Dendritic cell treated with granulocyte-macrophage colony-stimulating factor and Interleukin-4, amounts not matched to agents 40 ng/mL and 50 ng/mL, for 4 days (primary cell): ENCODE results near the gene GLS2.
"Not testable (repeated sequence)": the region's sequence is repeated elsewhere in the genome, so short reads cannot be mapped to it uniquely, and the experiment has no call there.

ENCODE experiments used
- H3K27ac Mint-ChIP-seq: one replicate; pipeline ENCODE4 v1.8.0; 2022; ENCODE audit warnings: mild to moderate bottlenecking, mixed read lengths
- H3K27me3 Mint-ChIP-seq: one replicate; pipeline ENCODE4 v1.8.0; 2022; ENCODE audit warnings: mild to moderate bottlenecking, mixed read lengths
- H3K36me3 Mint-ChIP-seq: one replicate; pipeline ENCODE4 v1.8.0; 2022; ENCODE audit warnings: low read depth, mixed read lengths
- H3K4me1 Mint-ChIP-seq: one replicate; pipeline ENCODE4 v1.8.0; 2022; ENCODE audit warnings: low read depth, mixed read lengths
- H3K4me3 Mint-ChIP-seq: one replicate; pipeline ENCODE4 v1.8.0; 2022; ENCODE audit warnings: mild to moderate bottlenecking, moderate library complexity, mixed read lengths
- H3K9me3 Mint-ChIP-seq: one replicate; pipeline ENCODE4 v1.8.0; 2022; ENCODE audit warnings: mixed read lengths
- intact Hi-C: fragments of 100-400 bp; cut with micrococcal nuclease; formaldehyde crosslinking; loops from one replicate; pipeline ENCODE4 v1.15.0; 2022

The GLS2 gene

DNA sequence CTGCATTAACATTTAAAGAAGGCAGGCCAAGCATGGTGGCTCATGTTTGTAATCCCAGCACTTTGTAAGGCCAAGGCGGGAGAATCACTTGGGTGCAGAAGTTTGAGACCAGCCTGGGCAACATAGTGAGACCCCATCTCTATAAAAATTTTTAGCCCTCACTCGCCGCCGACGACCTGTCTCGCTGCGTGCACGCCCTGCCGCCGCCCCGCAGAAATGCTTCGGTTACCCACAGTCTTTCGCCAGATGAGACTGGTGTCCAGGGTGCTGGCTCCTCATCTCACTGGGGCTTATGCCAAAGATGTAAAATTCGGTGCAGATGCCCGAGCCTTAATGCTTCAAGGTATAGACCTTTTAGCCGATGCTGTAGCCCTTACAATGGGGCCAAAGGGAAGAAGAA, 22.8 kb upstream of the GLS2 start:
- Mint-ChIP-seq H3K4me1 (peaks cover 5% of the 10 kb centered on the region), H3K36me3 (no peaks in the 10 kb centered on the region), H3K4me3 (no peak overlapping the region), H3K27ac (no peak overlapping the region), H3K9me3 (no peaks in the 10 kb centered on the region), H3K27me3 (peaks cover 7% of the 10 kb centered on the region)
- intact Hi-C loops, result no loop called here

DNA sequence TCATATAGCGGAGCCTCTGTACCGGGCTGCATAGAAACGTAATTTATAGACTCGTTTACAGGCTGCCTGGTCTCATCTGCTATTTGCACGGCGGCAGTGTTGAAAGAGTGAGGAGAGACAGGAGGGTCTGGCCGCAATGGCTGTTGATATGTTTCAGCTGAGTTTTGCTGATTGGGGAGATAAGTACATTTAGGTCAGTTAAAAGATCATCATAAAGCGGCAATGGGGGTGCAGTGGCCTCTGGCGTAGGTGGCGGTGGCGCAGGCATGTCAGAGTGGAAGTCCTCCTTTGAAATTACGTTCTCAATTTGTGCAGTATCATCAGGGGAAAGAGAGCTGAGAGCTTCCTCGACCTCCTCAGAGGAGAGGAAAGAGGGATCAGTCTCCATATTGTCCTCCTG, 11.9 kb upstream of the GLS2 start:
- H3K27ac Mint-ChIP-seq, H3K4me3 Mint-ChIP-seq, H3K36me3 Mint-ChIP-seq, intact Hi-C loops, H3K9me3 Mint-ChIP-seq, H3K4me1 Mint-ChIP-seq: not testable (repeated sequence)
- peaks cover 33% of the 10 kb centered on the region for H3K27me3 Mint-ChIP-seq

DNA sequence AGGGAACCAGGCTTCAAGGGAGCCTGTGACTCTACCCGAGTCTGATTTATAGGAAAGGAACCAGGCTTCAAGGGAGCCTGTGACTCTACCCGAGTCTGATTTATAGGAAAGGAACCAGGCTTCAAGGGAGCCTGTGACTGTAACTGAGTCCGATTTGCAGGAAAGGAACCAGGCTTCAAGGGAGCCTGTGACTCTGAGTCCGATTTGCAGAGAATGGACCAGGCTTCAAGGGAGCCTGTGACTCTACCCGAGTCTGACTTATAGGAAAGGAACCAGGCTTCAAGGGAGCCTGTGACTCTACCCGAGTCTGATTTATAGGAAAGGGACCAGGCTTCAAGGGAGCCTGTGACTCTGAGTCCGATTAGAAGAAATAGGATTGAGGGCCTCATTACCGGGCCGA, 11.5 kb upstream of the GLS2 start:
- intact Hi-C loops, H3K36me3 Mint-ChIP-seq, H3K4me1 Mint-ChIP-seq, H3K9me3 Mint-ChIP-seq, H3K27ac Mint-ChIP-seq, H3K4me3 Mint-ChIP-seq: not testable (repeated sequence)
- H3K27me3 Mint-ChIP-seq, result peaks cover 33% of the 10 kb centered on the region

DNA sequence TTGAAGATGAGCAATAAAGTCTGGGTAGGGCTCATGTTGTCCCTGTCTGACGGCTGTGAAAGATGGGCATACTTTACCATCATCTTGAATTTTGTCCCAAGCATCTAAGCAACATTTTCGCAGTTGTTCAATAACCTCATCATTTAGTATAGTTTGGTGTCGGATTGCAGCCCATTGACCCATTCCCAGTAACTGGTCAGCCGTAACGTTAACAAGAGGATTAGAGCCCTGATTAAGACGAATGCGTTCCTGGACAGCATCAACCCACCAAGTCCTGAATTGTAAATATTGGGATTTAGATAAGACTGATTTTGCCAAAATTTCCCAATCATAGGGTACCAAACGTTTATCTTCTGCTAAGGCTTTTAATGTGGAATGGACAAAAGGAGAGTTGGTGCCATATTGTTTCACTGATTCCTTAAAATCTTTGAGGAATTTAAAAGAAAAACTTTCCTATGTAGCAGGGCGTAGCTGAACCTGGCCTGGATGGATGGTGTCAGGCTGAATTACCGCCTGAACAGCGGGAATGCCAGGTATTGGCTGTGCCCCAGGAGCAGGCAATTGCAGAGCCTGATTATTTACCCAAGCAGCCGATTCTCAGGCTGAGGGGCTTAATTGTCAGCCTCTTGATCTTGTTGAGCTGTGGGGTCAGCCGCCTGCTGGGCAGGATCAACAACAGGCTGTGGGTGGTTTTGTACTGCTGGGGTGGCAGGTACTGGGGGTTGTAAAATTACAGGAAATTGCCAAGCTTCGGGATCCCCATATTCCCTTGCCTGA, 10.4 kb upstream of the GLS2 start:
- H3K4me3 Mint-ChIP-seq, H3K36me3 Mint-ChIP-seq, H3K9me3 Mint-ChIP-seq, H3K4me1 Mint-ChIP-seq, intact Hi-C loops, H3K27ac Mint-ChIP-seq: not testable (repeated sequence)
- H3K27me3 Mint-ChIP-seq, result peaks cover 33% of the 10 kb centered on the region

DNA sequence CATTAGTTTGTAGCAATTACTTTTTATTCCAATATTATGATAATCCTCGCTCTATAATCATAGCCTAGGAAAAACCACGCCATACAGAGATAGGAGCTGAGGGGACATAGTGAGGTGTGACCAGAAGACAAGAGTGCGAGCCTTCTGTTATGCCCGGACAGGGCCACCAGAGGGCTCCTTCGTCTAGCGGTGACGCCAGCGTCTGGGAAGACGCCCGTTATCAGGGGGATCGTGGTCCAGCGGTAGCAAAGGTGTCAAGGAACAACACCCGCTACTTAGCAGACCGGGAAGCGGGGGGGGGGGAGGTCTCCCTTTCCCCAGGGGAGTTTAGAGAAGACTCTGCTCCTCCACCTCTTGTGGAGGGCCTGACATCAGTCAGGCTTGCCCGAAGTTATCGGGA, 8.7 kb upstream of the GLS2 start:
- intact Hi-C loops, H3K9me3 Mint-ChIP-seq, H3K36me3 Mint-ChIP-seq, H3K4me1 Mint-ChIP-seq, H3K27ac Mint-ChIP-seq: not testable (repeated sequence)
- Mint-ChIP-seq H3K27me3 (peaks cover 38% of the 10 kb centered on the region), H3K4me3 (peak overlapping the region; percentile 26)

DNA sequence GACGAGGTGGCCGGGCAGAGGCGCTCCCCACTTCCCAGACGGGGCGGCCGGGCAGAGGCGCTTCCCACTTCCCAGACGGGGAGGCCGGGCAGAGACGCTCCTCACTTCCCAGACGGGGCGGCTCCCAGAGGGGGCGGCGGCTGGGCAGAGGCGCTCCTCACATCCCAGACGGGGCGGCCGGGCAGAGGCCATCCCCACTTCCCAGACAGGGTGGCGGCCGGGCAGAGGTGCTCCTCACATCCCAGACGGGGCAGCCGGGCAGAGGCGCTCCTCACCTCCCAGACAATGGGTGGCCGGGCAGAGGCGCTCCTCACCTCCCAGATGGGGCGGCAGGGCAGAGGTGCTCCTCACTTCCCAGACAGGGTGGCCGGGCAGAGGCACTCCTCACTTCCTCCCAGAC, 6.5 kb upstream of the GLS2 start:
- H3K4me3 Mint-ChIP-seq, H3K27ac Mint-ChIP-seq, H3K36me3 Mint-ChIP-seq, H3K4me1 Mint-ChIP-seq, H3K9me3 Mint-ChIP-seq, intact Hi-C loops: not testable (repeated sequence)
- peaks cover 46% of the 10 kb centered on the region for H3K27me3 Mint-ChIP-seq

DNA sequence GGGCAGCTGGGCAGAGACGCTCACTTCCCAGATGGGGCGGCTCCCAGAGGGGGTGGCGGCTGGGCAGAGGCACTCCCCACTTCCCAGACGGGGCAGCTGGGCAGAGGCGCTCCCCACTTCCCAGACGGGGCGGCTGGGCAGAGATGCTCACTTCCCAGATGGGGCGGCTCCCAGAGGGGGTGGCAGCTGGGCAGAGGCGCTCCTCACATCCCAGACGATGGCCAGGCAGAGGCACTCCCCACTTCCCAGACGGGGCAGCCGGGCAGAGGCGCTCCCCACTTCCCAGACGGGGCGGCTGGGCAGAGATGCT, 6.1 kb upstream of the GLS2 start:
- H3K27ac Mint-ChIP-seq, H3K4me3 Mint-ChIP-seq, H3K36me3 Mint-ChIP-seq, intact Hi-C loops, H3K4me1 Mint-ChIP-seq, H3K9me3 Mint-ChIP-seq: not testable (repeated sequence)
- peaks cover 50% of the 10 kb centered on the region for H3K27me3 Mint-ChIP-seq

DNA sequence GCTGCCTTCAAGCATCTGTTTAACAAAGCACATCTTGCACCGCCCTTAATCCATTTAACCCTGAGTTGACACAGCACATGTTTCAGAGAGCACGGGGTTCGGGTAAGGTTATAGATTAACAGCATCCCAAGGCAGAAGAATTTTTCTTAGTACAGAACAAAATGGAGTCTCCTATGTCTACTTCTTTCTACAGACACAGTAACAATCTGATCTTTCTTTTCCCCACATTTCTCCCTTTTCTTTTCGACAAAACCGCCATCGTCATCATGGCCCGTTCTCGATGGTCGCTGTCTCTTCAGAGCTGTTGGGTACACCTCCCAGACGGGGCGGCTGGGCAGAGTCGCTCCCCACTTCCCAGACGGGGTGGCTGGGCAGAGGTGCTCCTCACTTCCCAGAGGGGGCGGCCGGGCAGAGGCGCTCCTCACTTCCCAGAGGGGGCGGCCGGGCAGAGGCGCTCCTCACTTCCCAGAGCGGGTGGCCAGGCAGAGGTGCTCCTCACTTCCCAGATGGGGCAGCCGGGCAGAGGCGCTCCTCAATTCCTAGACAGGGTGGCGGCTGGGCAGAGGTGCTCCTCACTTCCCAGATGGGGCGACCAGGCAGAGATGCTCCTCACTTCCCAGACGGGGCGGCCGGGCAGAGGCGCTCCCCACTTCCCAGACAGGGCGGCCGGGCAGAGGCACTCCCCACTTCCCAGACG, 5.6 kb upstream of the GLS2 start:
- H3K27ac Mint-ChIP-seq, H3K9me3 Mint-ChIP-seq, H3K36me3 Mint-ChIP-seq, H3K4me3 Mint-ChIP-seq, H3K4me1 Mint-ChIP-seq, intact Hi-C loops: not testable (repeated sequence)
- H3K27me3 Mint-ChIP-seq, result peaks cover 50% of the 10 kb centered on the region

DNA sequence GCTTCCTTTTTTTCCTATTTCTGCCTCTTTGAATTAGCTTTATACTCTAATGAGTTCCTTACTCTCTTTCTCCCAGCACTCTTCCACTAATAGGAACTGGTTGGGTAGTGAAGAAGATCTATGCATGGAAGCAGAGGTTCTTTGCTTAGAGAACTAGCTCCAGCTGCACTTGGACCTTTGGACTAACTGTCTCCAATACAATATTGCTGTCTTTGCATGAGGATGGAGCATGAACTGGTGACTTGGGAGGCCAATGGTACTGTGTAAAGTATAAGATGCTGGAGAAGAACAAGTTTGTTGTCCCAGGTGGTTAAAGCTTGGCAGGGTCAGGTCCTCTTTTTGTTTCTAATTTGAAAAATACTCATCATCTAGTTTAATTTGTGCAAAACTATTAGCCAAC, 2.4 kb upstream of the GLS2 start:
- Mint-ChIP-seq H3K27ac (no peak overlapping the region), H3K27me3 (peaks cover 64% of the 10 kb centered on the region), H3K9me3 (no peaks in the 10 kb centered on the region), H3K36me3 (peaks cover 6% of the 10 kb centered on the region), H3K4me3 (no peak overlapping the region), H3K4me1 (peaks cover 24% of the 10 kb centered on the region)
- intact Hi-C loops, result no loop called here

DNA sequence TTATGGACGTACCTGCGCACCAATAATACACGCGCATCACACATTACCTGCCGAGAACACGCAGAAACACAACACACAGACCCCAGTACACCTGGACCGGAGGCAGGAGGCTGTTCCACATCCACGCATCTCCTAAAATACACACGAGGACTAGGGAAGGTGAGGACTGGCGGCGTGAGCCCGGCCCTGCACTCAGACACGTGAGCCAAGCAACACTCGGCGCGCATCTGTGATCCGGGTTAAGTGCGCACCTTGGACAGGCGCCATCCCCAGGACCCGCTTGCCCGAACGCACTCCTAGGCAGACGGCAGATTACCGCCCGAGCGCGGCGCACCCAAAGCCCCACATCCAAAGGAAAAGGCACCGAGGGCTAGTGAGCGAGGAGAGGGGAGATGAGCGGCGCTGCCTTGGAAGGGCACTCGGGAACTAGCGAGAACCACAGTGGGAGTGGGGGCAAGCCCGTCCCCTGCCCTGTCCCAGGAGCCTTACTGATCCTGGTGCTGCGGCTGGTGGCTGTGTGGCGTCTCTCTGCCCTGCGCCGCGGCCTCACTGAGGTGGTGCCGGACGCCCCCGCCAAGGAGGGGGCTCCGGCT, 417 bp downstream of the GLS2 start:
- H3K27me3 Mint-ChIP-seq, result peaks cover 60% of the 10 kb centered on the region

DNA sequence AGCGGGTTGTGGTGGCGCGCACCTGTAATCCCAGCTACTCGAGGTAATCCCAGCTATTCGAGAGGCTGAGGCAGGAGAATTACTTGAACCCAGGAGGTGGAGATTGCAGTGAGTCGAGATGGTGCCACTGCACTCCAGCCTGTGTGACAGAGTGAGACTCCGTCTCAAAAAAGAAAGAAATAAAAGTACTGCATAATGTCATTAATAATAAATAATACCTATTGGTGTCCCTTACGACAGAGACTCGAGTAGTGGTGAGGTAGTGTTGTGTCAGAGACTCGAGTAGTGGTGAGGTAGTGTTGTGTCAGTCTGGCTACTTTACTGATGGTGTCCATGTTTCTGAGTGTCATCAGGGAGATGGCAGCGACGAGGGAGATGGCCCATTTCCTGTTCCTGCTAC, 1.3 kb downstream of the GLS2 start:
- H3K27me3 Mint-ChIP-seq, result peaks cover 55% of the 10 kb centered on the region
- H3K4me1 Mint-ChIP-seq, result peaks cover 24% of the 10 kb centered on the region
- no peak overlapping the region for H3K4me3 Mint-ChIP-seq
- no peaks in the 10 kb centered on the region for H3K9me3 Mint-ChIP-seq
- intact Hi-C loops, result no loop called here
- no peak overlapping the region for H3K27ac Mint-ChIP-seq
- H3K36me3 Mint-ChIP-seq, result peaks cover 6% of the 10 kb centered on the region

More for the DNA sequence above, 417 bp downstream of the GLS2 start:
- H3K36me3 Mint-ChIP-seq, result peaks cover 6% of the 10 kb centered on the region
- intact Hi-C loops, result no loop called here
- H3K4me1 Mint-ChIP-seq, result peaks cover 24% of the 10 kb centered on the region
- H3K27ac Mint-ChIP-seq, result no peak overlapping the region
- H3K9me3 Mint-ChIP-seq, result no peaks in the 10 kb centered on the region
- peak overlapping the region; percentile 81 for H3K4me3 Mint-ChIP-seq

DNA sequence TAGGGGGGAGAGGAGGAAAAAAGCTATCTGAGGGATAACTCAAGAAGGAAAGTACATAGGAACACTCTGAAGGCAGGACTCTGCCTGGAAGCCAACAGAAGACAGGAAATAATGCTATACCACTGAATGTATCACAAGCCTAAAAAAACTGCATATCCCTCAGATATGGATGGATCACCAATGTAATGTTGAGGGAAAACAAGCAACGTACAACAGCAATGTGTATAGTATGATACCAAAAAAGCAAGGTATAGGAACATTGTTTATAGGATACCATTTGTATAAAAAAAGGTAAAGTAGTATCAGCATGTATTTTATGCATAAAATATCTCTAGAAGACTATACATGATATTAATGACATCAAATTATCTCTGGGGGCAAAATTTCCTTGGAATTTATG, 3.4 kb downstream of the GLS2 start:
- Mint-ChIP-seq H3K4me1 (peaks cover 31% of the 10 kb centered on the region), H3K9me3 (no peaks in the 10 kb centered on the region), H3K27me3 (peaks cover 37% of the 10 kb centered on the region), H3K4me3 (no peak overlapping the region), H3K36me3 (peaks cover 6% of the 10 kb centered on the region), H3K27ac (no peak overlapping the region)
- intact Hi-C loops, result no loop called here

DNA sequence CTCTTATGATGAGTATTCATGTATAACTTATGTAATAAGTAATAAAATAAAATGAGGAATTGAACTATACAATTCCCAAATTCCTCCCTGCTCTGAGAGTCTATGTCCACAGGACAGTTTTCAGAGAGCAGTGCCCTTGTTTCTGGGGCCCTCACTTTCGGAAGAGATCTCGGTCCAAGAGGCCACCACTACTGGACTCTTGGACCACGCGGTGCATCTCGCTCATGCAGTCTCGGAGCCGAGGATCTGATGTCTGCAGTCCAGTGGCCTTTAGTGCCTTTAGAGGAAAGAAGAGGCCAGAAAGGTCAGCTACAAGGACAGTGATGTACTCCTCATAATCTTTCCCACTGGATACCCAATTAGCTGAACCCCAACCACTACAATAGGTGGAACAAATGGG, 8.3 kb downstream of the GLS2 start:
- H3K9me3 Mint-ChIP-seq, result no peaks in the 10 kb centered on the region
- no peak overlapping the region for H3K27ac Mint-ChIP-seq
- no peaks in the 10 kb centered on the region for H3K27me3 Mint-ChIP-seq
- intact Hi-C loops, result no loop called here
- H3K4me3 Mint-ChIP-seq, result no peak overlapping the region
- no peaks in the 10 kb centered on the region for H3K36me3 Mint-ChIP-seq
- H3K4me1 Mint-ChIP-seq, result peaks cover 7% of the 10 kb centered on the region

DNA sequence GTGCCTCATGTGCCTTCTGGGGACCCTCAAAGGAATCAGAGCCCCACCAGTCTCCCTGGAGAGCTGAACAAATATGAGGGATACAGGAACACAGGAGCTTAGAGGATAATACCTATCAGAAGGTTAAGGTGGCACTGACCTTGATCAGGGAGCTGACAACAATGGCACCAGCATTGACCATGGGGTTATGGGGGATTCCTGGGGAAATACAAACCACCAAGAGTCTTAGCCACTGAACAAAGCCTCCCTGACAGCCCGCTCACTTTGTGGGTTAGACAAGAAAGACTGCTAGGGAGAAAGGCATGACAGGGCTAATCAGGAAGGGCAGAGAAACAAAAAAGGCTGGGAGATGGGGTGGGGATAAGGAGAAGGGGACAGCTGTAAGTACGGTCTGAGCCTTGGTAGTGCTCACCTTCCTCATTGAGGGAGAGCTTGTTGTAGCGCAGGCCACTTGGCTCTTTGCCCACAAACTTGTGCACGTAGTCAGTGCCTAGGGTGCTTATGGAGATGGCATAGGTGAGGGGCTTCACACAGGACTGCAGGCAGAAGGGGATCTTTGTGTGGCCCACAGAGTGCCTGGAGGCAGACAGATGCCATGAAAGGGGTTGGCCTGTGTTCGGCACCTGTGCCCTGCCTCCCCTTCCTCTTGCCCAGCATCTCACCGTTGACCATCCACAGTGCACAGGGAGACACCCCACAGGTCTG, 10.3 kb downstream of the GLS2 start:
- H3K27ac Mint-ChIP-seq, result no peak overlapping the region

More for the DNA sequence above, 10.3 kb downstream of the GLS2 start:
- no peaks in the 10 kb centered on the region for H3K27me3 Mint-ChIP-seq
- intact Hi-C loops, result no loop called here
- H3K4me1 Mint-ChIP-seq, result peaks cover 7% of the 10 kb centered on the region
- no peaks in the 10 kb centered on the region for H3K9me3 Mint-ChIP-seq
- no peaks in the 10 kb centered on the region for H3K36me3 Mint-ChIP-seq
- H3K4me3 Mint-ChIP-seq, result no peak overlapping the region
